Motor neuron (in vitro differentiated cells): ENCODE measurements around the gene EPB41L4B. TPM values are rescaled to one million over a fixed set of nuclear protein-coding genes. Genes with fewer than 3 reads are reported as not detected.
A peak's percentile ranks its signal among the peaks of the same experiment; 100 is the strongest.
"Not testable (repeated sequence)": the region's sequence is repeated elsewhere in the genome, so short reads cannot be mapped to it uniquely, and the experiment has no call there.

ENCODE experiments used
- ATAC-seq, 8 experiments: fragments of 200-7000 bp; cut with Tn5 transposase; replicated peaks in 6 of 8; 2 replicates each; pipeline ENCODE4 v1.8.0; 2021; ENCODE audit warnings: mild to moderate bottlenecking in 8 of 8, moderate library complexity in 8 of 8
- H3K27ac ChIP-seq, 2 donors: fragments of 250-450 bp; sonication (Bioruptor Pico); 2 replicates each; pipeline ENCODE4 v1.9.0; 2021; ENCODE audit warnings: antibody characterized with exemption in 2 of 2, mild to moderate bottlenecking in 2 of 2, moderate library complexity in 1 of 2
- H3K4me1 ChIP-seq, 2 donors: fragments of 250-450 bp; sonication (Bioruptor Pico); replicated peaks in 1 of 2; 2 replicates each; pipeline ENCODE4 v1.6.1; 2021; ENCODE audit warnings: antibody characterized with exemption in 2 of 2, mild to moderate bottlenecking in 2 of 2, moderate library complexity in 1 of 2
- H3K4me3 ChIP-seq, 5 donors: fragments of 250-450 bp; sonication (Bioruptor Pico); 2 replicates each; pipeline ENCODE4 v1.9.0; 2021; ENCODE audit warnings: antibody characterized with exemption in 5 of 5, mild to moderate bottlenecking in 5 of 5, moderate library complexity in 4 of 5
- WGBS, 10 experiments: fragments of 450-650 bp; shearing (Covaris generic); methylation state at CpG; one replicate each; pipeline ENCODE4 v1.0.0; 2022; 5-methylcytosine and 5-hydroxymethylcytosine counted together
- in situ Hi-C, 9 experiments: fragments of 400-800 bp; cut with MboI; loops; one replicate each; pipeline ENCODE4 v1.15.0; 2021; ENCODE audit warnings: low sequenced_read_pairs in 9 of 9, low pct_unique_long_range_greater_than_20kb in 2 of 9; ENCODE audit not compliant: unreplicated experiment in 9 of 9
- total RNA-seq, 8 experiments: library from RNA; unstranded; fragments of 300-600 nt; gene quantifications; 2 replicates each; pipeline versions ENCODE4 v1.2.3 to v1.2.4, GENCODE V29; 2022

EPB41L4B gene
- 1 to 10 TPM; 1.8 to 5.2 (median 4.2) TPM for total RNA-seq

DNA sequence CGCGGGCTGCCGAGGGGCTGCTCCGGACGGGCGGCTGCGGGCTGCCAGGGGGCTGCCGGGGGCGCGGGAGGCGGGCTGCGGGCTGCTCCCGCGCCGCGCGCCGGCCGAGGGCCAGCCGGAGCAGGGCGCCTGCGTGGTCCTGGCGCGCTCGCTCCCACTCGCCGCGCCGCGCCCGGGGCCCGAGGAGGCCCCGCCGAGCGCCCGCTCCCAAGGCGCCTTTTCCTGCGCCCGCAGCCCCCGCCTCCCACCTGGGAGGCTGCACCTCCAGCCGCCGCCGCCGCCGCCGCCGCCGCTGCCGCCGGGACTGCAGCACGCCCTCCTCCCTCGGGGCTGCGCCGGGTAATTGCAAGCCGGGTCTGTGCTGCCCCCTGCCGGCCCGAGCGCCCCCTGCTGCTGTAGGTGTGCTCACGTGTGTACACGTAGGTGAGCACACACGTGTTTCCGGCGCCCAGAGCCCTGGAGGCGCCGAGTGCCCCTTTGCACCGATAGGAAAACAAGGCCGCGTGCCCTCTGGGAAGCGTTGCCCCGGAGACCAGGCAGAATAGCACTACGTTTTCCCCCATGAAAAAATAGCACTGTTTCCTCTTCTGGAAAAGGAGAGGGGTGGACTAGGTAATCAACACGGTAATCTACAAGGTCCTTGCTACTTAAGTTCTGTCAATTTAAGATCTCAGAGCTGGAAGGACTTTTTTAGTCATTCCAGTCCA is at the start of gene EPB41L4B:
Gene EPB41L4B, minus strand, starts transcription at position 318 of the 707 bp plus-strand sequence. CDS start 613 bp downstream, outside the sequence.
- ATAC-seq = peak; percentile 86 to 96 (median 89)
- 0 to 20% (median 3%) methylated on average over 1 to 14 of the region's 72 CpGs; no CpG with 5 or more reads in 3 of the 10 experiments for WGBS, 10 experiments
- in situ Hi-C loops = loop anchor here in 2 of 9 experiments (25.0 kb wide), 1 partner anchor 134 kb away; no protein-coding TSS in a partner anchor
- H3K4me1 ChIP-seq = peaks cover 13 to 25% of the 10 kb centered on the region in 2 donors
- H3K4me3 ChIP-seq = peak within 1 kb of the TSS; percentile 50 to 59 (median 54)
- H3K27ac ChIP-seq = peak within 1 kb of the TSS in 1 of 2 donors; percentile 6

DNA sequence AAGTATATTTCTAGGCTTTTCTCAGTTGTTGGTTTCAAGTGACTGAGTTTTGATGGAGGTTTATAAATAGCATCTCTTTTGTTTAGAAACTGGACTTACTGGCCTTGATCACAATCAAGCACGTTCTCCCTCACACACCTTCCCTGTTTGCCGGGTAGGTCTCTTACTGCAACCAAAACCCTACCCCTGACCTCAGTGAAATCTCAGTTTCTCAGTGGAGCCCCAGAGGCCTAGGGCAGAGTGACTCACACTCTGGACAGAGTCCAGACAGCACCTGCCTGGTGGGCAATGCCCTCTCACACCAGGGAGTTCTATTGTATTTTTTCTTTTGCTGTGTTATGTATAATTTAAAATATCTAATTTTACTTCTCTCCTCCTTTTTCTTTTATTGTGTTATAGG is 48.4 kb upstream of the EPB41L4B start:
- 40 to 100% (median 82%) methylated on average over 1 to 2 of the region's 2 CpGs; no CpG with 5 or more reads in 4 of the 10 experiments for WGBS, 10 experiments
- Histone ChIP-seq H3K4me3 (no peak overlapping the region), H3K4me1 (no peaks in the 10 kb centered on the region), H3K27ac (no peak overlapping the region)
- ATAC-seq = no peak
- in situ Hi-C loops = no loop called here

DNA sequence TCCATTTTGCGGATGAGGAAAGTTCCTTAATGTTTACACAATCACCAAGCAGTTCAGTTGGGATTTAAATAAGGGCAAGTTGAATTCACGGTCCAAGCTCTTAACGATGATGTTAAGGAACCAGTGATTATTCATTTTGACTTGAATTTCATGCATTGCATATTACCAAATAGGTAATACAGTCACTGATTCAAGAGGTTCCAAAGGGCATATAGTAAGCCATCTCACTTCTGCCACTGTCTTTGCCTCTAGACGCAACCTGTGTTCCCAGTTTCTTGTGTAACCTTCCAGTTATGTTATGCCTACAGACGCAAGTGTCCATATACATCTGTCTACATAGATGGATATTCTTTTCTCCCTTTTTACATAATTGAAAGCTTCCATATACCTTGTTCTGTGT is 39.9 kb upstream of the EPB41L4B start:
- no peak overlapping the region for H3K27ac ChIP-seq
- in situ Hi-C loops = no loop called here
- H3K4me1 ChIP-seq = no peaks in the 10 kb centered on the region
- H3K4me3 ChIP-seq = no peak overlapping the region
- 52 to 100% (median 70%) methylated on average over 1 to 5 of the region's 5 CpGs; no CpG with 5 or more reads in 1 of the 10 experiments for whole genome bisulfite sequencing, 10 experiments
- no peak for ATAC-seq

DNA sequence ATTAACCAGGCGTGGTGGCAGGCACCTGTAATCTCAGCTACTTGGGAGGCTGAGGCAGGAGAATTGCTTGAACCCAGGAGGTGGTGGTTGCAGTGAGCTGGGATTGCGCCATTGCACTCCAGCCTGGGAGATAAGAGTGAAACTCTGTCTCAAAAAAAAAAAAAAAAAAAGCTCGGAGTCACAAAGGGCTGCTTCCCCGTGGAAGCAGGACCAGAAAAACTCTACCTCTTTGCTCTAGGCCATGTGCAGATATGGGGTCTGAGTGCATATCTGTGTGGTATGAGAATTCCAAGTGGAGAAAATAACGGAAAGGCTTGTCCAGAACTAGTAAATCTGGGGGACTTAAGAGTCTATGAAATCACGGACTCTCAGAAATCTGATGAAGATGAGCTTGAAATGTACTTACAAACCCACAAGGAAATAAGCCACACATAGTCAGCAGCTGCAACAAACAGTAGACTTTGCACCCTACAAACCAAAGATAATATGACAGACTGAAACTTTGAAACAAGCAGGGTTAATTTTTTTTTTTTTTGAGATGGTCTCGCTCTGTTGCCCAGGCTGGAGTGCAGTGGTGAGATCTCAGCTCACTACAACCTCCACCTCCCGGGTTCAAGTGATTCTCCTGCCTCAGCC is 38.2 kb upstream of the EPB41L4B start:
- H3K27ac ChIP-seq, H3K4me1 ChIP-seq, in situ Hi-C loops, ATAC-seq, H3K4me3 ChIP-seq: not testable (repeated sequence)
- 0 to 95% (median 71%) methylated on average over 1 to 6 of the region's 8 CpGs; no CpG with 5 or more reads in 1 of the 10 experiments for WGBS, 10 experiments

DNA sequence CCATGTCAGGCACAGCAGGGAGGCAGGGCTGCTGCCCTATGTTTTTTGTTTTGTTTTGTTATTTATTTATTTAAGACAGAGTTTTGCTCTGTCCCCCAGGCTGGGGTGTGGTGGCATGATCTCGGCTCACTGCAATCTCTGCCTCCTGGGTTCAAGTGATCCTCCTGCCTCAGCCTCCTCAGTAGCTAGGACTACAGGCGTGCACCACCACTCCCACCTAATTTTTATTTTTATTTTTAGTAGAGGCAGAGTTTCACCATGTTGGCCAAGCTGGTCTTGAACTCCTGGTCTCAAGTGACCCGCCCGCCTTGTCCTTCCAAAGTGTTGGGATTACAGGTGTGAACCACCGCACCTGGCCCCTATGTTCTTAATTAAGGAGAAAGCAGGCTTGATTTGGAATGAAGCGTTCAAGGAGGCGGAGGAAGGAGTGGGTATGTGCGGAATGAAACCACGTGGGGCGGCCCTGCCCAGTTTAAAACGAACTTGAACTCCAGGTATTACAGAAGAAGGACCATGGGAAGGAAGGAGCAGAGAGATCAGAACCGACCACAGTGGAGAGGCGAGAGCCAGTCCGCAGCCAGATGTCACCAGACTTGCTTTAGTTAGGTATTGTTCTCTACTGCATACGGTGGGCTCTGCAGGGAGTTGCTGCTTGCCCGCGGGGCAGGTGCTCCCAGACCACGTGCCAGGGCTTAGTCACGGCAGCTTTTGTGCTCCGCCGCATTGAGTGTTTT is 34.9 kb upstream of the EPB41L4B start:
- H3K4me3 ChIP-seq = no peak overlapping the region
- no peak for ATAC-seq
- no peaks in the 10 kb centered on the region for H3K4me1 ChIP-seq
- in situ Hi-C loops = no loop called here
- WGBS, 10 experiments = 54 to 90% (median 74%) methylated on average over 3 to 11 of the region's 21 CpGs; no CpG with 5 or more reads in 1 of the 10 experiments
- no peak overlapping the region for H3K27ac ChIP-seq

DNA sequence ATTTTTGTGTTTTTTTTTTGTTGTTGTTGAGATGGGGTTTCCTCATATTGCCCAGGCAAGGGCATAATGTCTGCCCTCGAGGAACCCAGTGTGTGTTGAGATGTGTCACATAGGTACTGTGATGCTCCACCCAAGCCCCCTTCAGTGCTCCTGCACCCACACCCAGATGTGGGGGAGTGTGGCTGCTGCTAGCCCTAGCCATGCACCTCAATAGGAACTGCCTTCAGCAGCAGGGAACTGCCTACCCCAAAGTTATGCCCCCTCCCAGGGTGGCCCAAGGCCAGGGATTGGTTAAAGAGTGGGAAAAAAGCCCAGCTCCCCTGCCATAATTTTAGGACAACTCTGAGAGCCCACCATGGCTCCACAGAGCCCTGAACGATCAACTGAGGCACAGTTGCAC is 33.3 kb upstream of the EPB41L4B start:
- ATAC-seq = no peak

DNA sequence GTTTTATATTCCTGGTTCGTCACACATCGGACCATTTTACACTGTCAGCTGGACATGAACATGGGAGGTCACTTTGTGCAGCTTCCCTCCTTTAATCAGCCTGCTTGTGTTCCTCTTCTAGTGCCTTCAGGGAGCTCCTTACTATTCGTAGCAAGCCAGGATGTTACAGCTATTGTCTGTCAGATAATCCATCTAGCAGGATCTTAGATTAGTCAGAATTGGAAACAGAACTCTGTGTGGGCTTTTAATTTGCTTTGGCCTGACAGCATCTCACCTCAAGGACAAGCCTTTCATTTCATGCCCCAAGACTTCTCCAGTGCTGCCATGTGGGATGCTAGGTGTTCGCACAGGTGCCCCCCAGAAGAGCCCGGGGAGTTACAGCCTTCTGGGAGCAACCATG is 30.2 kb upstream of the EPB41L4B start:
- in situ Hi-C loops = no loop called here
- WGBS, 10 experiments = 20 to 93% (median 67%) methylated on average over 1 to 5 of the region's 5 CpGs; no CpG with 5 or more reads in 2 of the 10 experiments
- Histone ChIP-seq H3K4me1 (no peaks in the 10 kb centered on the region), H3K27ac (no peak overlapping the region), H3K4me3 (no peak overlapping the region)
- ATAC-seq = no peak

More for the DNA sequence above, 33.3 kb upstream of the EPB41L4B start:
- no peak overlapping the region for H3K4me3 ChIP-seq
- H3K27ac ChIP-seq = no peak overlapping the region
- in situ Hi-C loops = no loop called here
- WGBS, 10 experiments = 40 to 100% (median 100%) methylated on average over 1 of the region's 2 CpGs; no CpG with 5 or more reads in 7 of the 10 experiments
- no peaks in the 10 kb centered on the region for H3K4me1 ChIP-seq

DNA sequence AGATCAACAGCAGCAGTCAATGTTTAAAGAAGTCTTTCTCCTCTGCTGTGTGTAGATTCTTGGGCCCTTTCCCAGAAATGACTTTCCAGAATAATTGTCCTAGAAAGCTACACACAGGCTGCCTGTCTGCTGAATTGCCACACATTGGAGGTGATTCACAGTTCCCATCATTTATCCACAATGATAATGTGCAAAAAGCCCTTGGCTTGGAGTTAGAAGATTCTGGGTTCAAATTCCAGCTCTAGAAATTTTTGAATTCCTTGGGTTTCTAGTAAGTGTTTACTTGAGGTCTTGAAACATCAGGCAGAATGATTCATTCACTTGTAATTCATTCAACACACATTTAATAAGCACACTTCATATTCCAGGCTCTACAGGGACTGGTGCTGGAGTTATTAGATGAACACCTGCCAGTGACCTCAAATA is 28.6 kb upstream of the EPB41L4B start:
- in situ Hi-C loops = no loop called here

DNA sequence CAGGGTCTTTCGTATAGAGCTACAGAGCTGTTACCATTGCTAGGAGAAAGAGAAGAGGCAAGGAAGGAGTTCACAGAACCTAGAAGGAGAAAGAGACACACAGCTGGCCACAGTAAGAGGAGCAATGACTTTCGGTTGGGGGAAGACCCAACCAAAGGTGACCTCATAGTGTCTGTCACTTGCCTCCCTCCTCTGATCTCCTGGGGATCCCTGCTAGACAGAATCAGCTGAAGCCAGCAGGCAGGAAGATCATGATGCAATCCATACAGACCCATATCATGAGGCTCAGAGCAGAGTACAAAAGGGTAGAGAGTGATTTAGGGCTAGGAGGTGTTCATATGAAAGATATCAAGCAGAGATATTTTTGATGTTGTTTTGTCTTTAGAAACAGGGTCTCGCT is 26.0 kb upstream of the EPB41L4B start:
- Histone ChIP-seq H3K4me3 (no peak overlapping the region), H3K27ac (no peak overlapping the region), H3K4me1 (no peaks in the 10 kb centered on the region)
- WGBS, 10 experiments = 0 to 100% (median 65%) methylated on average over 1 to 2 of the region's 3 CpGs; no CpG with 5 or more reads in 2 of the 10 experiments
- peak in 4 of 8 experiments; percentile 32 to 40 (median 38) for ATAC-seq
- in situ Hi-C loops = no loop called here

More for the DNA sequence above, 28.6 kb upstream of the EPB41L4B start:
- H3K27ac ChIP-seq = no peak overlapping the region
- no peaks in the 10 kb centered on the region for H3K4me1 ChIP-seq
- peak in 5 of 8 experiments; percentile 25 to 96 (median 87) for ATAC-seq
- no peak overlapping the region for H3K4me3 ChIP-seq

DNA sequence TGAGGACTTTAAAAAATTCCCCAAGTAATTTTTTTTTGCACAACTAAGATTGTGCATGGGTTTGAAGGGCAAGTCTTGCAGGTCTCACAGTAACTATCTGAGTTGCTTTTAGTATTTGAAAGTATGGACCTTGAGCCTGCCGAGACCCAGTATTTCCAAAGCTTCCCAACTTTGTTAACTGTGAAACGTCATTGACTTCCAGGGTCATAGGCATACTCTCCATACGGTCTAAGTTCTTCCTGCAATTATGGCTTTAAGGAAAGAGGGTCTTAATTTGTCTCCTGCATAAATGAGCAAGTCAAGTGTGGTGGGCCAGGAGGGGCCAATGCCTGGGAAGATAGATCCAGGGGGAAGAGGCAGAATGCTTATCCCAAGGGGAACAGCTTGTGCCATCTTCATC is 24.0 kb upstream of the EPB41L4B start:
- 75 to 100% (median 83%) methylated on average over 1 to 3 of the region's 3 CpGs; no CpG with 5 or more reads in 3 of the 10 experiments for WGBS, 10 experiments
- no peak for ATAC-seq
- no peaks in the 10 kb centered on the region for H3K4me1 ChIP-seq
- H3K27ac ChIP-seq = no peak overlapping the region
- H3K4me3 ChIP-seq = no peak overlapping the region
- in situ Hi-C loops = no loop called here

DNA sequence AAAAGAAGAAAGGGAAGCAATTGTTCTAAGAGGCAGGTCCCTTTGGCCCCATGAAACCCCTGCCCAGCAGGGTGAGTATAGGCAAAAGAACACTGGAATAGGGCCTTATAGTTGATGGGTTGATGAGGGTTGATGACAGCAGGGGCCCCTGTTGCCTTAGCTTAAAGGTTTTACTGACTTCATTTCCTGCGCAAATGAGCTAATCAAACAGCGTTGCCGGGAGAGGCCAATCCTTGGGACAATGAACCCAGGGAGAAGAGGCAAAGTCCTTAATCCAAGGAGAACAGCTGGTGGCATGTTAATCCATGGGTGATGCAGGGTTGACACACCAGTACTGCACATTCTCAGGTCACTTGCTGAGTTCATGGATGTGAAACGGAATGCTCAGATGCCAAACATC is 22.0 kb upstream of the EPB41L4B start:
- in situ Hi-C loops = no loop called here
- WGBS, 10 experiments = 40 to 93% (median 85%) methylated on average over 1 to 4 of the region's 4 CpGs; no CpG with 5 or more reads in 4 of the 10 experiments
- H3K4me3 ChIP-seq = no peak overlapping the region
- no peak for ATAC-seq
- no peak overlapping the region for H3K27ac ChIP-seq
- no peaks in the 10 kb centered on the region for H3K4me1 ChIP-seq

DNA sequence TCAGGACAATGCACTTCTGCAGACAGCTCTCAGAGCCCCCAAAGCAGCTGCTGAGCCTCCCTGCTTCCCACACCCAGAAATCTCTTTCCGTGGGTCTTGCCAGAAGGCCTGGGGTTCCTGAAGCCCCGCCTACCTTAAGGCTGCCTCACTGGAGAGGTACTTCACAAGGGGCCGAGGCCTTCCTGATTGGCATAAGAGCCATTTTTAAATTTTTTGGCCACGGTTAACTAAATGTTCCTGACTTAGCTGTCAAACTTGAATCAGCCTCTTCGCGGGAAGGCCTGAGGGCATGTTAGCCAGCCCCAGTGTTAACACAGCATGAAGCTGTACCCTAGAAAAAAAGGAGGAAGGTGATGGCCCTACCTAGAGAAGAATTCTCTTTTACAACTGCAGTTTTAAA is 20.7 kb upstream of the EPB41L4B start:
- ATAC-seq = no peak
- 49 to 75% (median 65%) methylated on average over 2 to 6 of the region's 6 CpGs; no CpG with 5 or more reads in 3 of the 10 experiments for WGBS, 10 experiments
- no peak overlapping the region for H3K27ac ChIP-seq
- no peaks in the 10 kb centered on the region for H3K4me1 ChIP-seq
- H3K4me3 ChIP-seq = no peak overlapping the region
- in situ Hi-C loops = no loop called here

DNA sequence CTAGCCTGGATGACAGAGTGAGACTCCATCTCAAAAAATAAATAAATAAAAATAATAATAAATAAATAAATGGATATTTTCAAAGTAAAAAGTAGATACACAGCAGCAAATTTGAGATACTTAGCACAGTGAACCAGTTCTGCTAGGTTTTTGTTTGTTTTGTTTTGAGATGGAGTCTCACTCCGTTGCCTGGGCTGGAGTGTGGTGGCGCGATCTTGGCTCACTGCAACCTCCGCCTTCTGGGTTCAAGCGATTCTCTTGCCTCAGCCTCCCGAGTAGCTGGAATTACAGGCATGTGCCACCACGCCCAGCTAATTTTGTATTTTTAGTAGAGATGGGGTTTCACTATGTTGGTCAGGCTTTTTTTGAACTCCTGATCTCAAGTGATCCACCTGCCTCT is 20.1 kb upstream of the EPB41L4B start:
- 93 to 100% (median 96%) methylated on average over 1 to 5 of the region's 7 CpGs; no CpG with 5 or more reads in 5 of the 10 experiments for WGBS, 10 experiments
- ATAC-seq, H3K4me3 ChIP-seq: not testable (repeated sequence)

More for the DNA sequence above, 20.1 kb upstream of the EPB41L4B start:
- H3K27ac ChIP-seq, in situ Hi-C loops, H3K4me1 ChIP-seq: not testable (repeated sequence)
